ENCODE measurements around the gene MSLN.

DNA sequence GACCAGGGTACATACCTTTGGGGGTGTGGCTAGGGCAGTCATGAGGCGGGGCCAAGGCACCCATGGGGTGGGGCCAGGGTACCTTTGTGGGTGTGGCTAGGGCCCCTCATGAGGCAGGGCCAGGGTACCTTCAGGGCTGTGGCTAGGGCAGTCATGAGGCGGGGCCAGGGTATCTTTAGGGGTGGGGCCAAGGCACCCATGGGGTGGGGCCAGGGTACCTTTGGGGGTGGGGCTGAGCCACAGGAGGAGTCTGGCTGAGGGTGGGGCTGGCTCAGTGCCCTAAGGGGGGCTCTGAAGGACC lies 36.5 kb downstream of the MSLN start:
- TF ChIP-seq JUND (IDR thresholded peaks at IDR 0.05; ENCODE audit: borderline replicate concordance, low read depth, low read length): no peak
- TF ChIP-seq JUND (tag; IDR thresholded peaks at IDR 0.05; ENCODE audit: borderline replicate concordance, low read depth, low read length): no peak
- TF ChIP-seq ERF (CRISPR knock-in tag; IDR thresholded peaks at IDR 0.05): no peak
